Psoas muscle (tissue), 8 donors: ENCODE results near the gene LYPLA2. TPM values are rescaled to one million over a fixed set of nuclear protein-coding genes. Genes with fewer than 3 reads are reported as not detected.

Experiments
- ATAC-seq, 4 donors: fragments of 200-7000 bp; cut with Tn5 transposase; one replicate each; pipeline ENCODE4 v1.9.1; 2020; ENCODE audit warnings: moderate library complexity in 3 of 4, mild to moderate bottlenecking in 2 of 4
- DNase-seq, 2 donors: peaks; one replicate each; pipeline ENCODE4 v3.0.0-alpha.2; 2020
- H3K27ac ChIP-seq: fragments of 200-600 bp; one replicate; pipeline ENCODE4 v1.8.0; 2022
- H3K27me3 ChIP-seq, 3 donors: fragments of 200-600 bp in 1 of 3; one replicate each; pipeline versions ENCODE4 v1.6.1 to v1.8.0; 2013 to 2022; ENCODE audit warnings: low read length in 2 of 3, mild to moderate bottlenecking in 2 of 3, moderate library complexity in 1 of 3; ENCODE audit not compliant: insufficient read depth in 3 of 3
- H3K36me3 ChIP-seq, 2 donors: fragments of 200-600 bp in 1 of 2; one replicate each; pipeline versions ENCODE4 v1.6.1 to v1.8.0; 2013 to 2022; ENCODE audit warnings: low read depth in 1 of 2, mild to moderate bottlenecking in 1 of 2, moderate library complexity in 1 of 2; ENCODE audit not compliant: insufficient read depth in 1 of 2
- H3K4me1 ChIP-seq: fragments of 200-600 bp; one replicate; pipeline ENCODE4 v1.8.0; 2022
- H3K4me3 ChIP-seq: fragments of 200-600 bp; one replicate; pipeline ENCODE4 v1.8.0; 2022; ENCODE audit warnings: mild to moderate bottlenecking
- H3K9me3 ChIP-seq: fragments of 200-600 bp; one replicate; pipeline ENCODE4 v1.8.0; 2022
- CTCF ChIP-seq: fragments of 200-600 bp; IDR thresholded peaks from one replicate; pipeline ENCODE4 v1.8.0; 2022; ENCODE audit warnings: antibody characterized with exemption
- WGBS, 3 donors: extraction: QIAGEN DNeasy Blood & Tissue Kit; methylation state at CpG; one replicate each; pipeline versions ENCODE4 v1.1.6 to v1.1.7; 2013; 5-methylcytosine and 5-hydroxymethylcytosine counted together
- intact Hi-C, 2 donors: fragments of 100-400 bp; cut with DNase I; formaldehyde crosslinking; loops; one replicate each; pipeline versions ENCODE4 v1.11.0 to v1.14.2; 2022
- polyA plus RNA-seq, 3 donors: library from polyadenylated mRNA; stranded (reverse); fragments of 200-250 nt; gene quantifications; one replicate each; pipeline ENCODE4 v1.2.3, GENCODE V29; 2013
- total RNA-seq, 4 donors: library from RNA; stranded (reverse); fragmentation: NEBNext Ultra II Directional in 2 of 4; extraction: Animal tissue kit (Norgen Biotek cat#: 25700) in 2 of 4; gene quantifications; one replicate each; pipeline versions ENCODE4 v1.2.1 to v1.2.4, GENCODE V29; 2021 to 2023
- donor health status: healthy with polysubstance abuse.
- donor health status: DM: no; HTN: no; CAD: no; lungs with moderate emphysema.
- donor health status: Bipolar disorder and iron deficiency.
- donor health status: healthy.
- donor health status: DM: yes; HTN: yes; CAD: no.
- donor health status: DM: no; HTN: no; CAD: no.
- donor health status: DM: no; HTN: no; CAD: no.
- donor health status: DM: yes; HTN: yes; CAD: no.

The LYPLA2 gene
- total and polyA plus RNA-seq, 7 donors, result 24.0 to 97.6 (median 35.2) TPM

- DNase-seq (no peak), ATAC-seq (no peak)
- no peaks in the 10 kb centered on the region for H3K9me3 ChIP-seq
- peaks cover 8% of the 10 kb centered on the region for H3K4me1 ChIP-seq
- no peak overlapping the region for H3K27ac ChIP-seq
- H3K4me3 ChIP-seq, result no peak overlapping the region
- WGBS, 3 donors, result 90 to 92% (median 92%) methylated on average over 5 of the region's 5 CpGs
- no peaks in the 10 kb centered on the region for H3K27me3 ChIP-seq
- no peak for TF ChIP-seq CTCF
- H3K36me3 ChIP-seq, result peaks cover 5 to 66% of the 10 kb centered on the region in 2 donors
- intact Hi-C loops, result no loop called here
Observed at GRCh38 chr1:23768733-23769132, 22.2 kb upstream of the LYPLA2 start.

GRCh38 chr1:23772049-23772853, 18.7 kb upstream of the LYPLA2 start:
- H3K4me1 ChIP-seq, result peaks cover 16% of the 10 kb centered on the region
- DNase-seq (peak; percentile 86 to 92), ATAC-seq (peak; percentile 81 to 94 (median 88))
- no peak overlapping the region for H3K4me3 ChIP-seq
- H3K27me3 ChIP-seq, result no peaks in the 10 kb centered on the region
- no peak overlapping the region for H3K27ac ChIP-seq
- peaks cover 5 to 37% of the 10 kb centered on the region in 2 donors for H3K36me3 ChIP-seq
- intact Hi-C loops, result loop anchor here in 1 of 2 donors (5.0 kb wide), 1 partner anchor 95 kb away; the partner anchor contains the start of gene FUCA1
- TF ChIP-seq CTCF, result peak; percentile 92
- no peaks in the 10 kb centered on the region for H3K9me3 ChIP-seq
- WGBS, 3 donors, result 14 to 19% (median 15%) methylated on average over 14 of the region's 14 CpGs

GRCh38 chr1:23772854-23773242, 18.1 kb upstream of the LYPLA2 start:
- DNase-seq, result no peak
- H3K4me1 ChIP-seq, result peaks cover 18% of the 10 kb centered on the region
- H3K4me3 ChIP-seq, result no peak overlapping the region
- no peaks in the 10 kb centered on the region for H3K27me3 ChIP-seq
- no peak for ATAC-seq
- H3K36me3 ChIP-seq, result peaks cover 2 to 31% of the 10 kb centered on the region in 2 donors
- H3K9me3 ChIP-seq, result no peaks in the 10 kb centered on the region
- no peak overlapping the region for H3K27ac ChIP-seq
- no peak for TF ChIP-seq CTCF
- intact Hi-C loops, result loop anchor here in 1 of 2 donors (5.0 kb wide), 1 partner anchor 94 kb away; the partner anchor contains the start of gene FUCA1
- 86 to 90% (median 90%) methylated on average over 10 of the region's 10 CpGs for WGBS, 3 donors

GRCh38 chr1:23774174-23774880, 16.6 kb upstream of the LYPLA2 start:
- ATAC-seq (no peak), DNase-seq (no peak)
- H3K36me3 ChIP-seq, result peaks cover 0 to 19% of the 10 kb centered on the region in 2 donors
- H3K9me3 ChIP-seq, result no peaks in the 10 kb centered on the region
- H3K27me3 ChIP-seq, result no peaks in the 10 kb centered on the region
- H3K27ac ChIP-seq, result no peak overlapping the region
- no peak for TF ChIP-seq CTCF
- WGBS, 3 donors, result 70 to 80% (median 72%) methylated on average over 6 of the region's 6 CpGs
- H3K4me1 ChIP-seq, result peaks cover 24% of the 10 kb centered on the region
- H3K4me3 ChIP-seq, result no peak overlapping the region
- intact Hi-C loops, result loop anchor here in 1 of 2 donors (5.0 kb wide), 1 partner anchor 93 kb away; the partner anchor contains the start of gene FUCA1
